Measurements from ENCODE around the gene MYO3B.
"Not testable (repeated sequence)": the region's sequence is repeated elsewhere in the genome, so short reads cannot be mapped to it uniquely, and the experiment has no call there.

The MYO3B gene

DNA sequence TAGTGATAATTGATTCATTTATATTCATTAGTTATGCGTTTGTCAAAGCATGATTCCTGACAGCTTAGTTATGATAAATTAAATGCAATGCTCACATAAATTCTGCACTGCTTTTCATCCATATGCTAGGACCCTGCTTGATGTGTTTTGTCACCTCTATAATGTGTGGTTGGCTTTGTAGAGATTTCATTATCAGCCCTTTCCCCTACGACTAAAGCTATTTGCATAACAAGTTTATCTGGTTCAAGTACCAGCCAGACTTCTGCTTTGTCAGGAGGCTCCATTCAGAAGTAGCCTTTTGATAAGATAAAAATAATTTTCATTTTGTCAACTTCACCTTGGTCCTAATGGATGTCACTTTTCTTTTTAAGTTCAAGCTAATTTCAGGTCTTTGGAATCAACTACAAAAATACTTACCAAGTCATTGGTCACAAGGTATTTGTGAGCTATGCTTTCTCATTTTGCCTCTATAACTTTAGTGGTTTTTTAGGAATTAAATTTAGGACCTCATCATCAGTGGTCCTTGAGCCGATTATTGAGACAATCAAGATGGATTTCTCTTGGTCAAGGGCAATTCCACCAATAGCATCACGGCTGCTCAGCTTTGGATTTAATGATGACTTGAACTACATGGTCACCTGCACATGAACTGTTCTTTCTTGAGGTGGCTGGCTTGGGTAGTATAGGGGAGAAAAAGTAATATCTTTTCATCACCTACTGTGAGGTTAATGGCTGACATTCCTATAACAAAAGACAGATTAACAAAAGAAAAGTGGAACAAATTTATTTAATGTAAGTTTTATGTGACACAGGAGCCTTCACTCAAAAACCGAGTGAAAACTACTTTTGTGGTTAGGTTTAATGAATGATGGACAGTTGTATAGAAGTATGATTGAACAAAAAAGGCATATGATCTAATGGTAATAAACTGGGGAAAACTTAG is 162.1 kb downstream of the MYO3B start:
- no peak for DNase-seq

DNA sequence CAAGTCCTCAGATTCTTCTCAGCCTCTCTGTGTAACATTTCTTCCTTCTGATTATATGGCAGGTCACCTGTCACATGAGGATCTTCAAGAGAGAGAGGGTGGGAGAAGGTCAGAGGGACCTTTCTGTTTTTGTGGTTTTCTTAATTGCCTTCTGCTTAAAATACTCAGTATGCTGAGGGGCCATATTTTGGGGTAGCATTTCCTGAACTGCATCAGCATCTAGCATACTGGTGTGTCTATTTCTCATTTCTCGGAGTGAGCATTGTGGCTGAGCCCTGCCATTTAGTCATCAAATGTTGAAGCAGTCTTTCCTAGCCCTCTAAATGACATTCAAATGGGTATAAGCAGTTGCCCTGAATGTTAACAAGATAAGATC is 162.7 kb downstream of the MYO3B start:
- no peak for DNase-seq

DNA sequence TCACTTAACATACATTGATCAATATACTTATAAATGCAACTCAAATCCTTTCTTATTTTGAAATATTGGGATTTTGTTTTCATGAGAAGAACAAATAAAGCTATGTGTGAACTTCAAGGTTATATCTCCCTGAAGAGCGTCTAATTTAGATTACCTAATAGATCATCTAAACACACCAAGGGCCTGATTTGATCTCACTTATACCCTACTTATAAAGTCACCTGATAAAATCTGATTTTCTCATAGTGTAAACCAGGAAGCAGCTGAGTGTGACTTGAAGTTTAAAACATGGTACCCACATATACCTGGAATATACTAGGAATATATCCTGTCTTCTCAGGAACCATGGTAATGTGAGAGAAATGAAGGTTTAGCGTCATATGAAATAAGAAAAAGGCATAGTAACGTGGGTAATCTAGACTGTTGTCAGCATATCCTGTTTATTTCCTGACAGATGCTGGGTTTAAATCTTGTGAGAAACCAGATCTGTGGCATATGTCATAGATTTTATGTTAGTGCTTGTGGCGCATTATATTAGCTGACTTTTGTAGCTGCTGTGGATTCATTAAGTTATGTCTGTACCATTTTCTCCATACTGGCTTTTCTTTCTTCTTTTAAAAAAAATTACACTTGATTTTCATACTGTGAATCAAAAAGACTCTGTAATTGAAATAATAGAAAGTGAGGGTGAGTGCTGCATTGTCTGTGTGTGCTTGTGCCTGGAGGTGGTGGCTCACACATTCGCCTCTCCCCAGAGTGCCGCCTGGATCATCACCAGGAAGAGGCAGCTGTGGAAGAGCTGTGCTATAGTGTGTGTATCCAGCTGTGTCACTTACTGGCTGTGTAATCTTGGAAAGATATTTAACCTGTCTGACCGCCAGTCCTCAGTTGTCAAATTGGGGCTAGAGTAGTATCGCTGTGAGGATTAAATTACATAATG is 164.0 kb downstream of the MYO3B start:
- DNase-seq = no peak

DNA sequence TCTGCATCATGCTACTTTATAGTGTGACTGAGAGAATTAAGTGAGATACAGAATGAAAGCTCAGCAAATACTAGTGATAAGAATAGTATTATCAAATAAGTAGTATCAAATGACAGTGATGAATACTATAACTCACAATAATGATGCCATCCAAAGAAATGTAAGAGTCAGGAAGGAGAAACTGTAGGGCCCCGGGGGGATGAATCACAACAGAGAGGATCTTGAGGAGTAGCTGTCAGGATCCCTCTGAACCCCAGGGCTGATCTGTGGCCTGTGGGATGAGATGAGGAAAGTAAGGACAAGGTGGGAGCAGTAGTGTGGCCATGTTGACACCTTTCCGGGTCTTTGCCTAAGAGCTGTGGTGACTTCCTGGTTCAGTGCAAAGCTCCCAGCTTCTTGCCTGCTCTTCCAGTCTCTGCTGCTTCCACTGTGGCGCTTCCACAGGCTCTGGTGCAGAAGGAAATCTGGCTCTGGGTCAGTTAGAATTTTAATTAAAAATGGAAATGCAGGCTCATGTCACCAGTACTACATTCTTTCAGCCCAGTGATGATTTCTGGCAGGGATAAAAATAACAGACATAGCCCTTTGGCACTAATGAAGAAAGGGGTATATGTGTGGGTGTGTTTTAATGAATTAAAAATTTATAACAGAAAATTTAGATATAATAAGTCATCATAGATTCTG is 166.9 kb downstream of the MYO3B start:
- DNase-seq = no peak

DNA sequence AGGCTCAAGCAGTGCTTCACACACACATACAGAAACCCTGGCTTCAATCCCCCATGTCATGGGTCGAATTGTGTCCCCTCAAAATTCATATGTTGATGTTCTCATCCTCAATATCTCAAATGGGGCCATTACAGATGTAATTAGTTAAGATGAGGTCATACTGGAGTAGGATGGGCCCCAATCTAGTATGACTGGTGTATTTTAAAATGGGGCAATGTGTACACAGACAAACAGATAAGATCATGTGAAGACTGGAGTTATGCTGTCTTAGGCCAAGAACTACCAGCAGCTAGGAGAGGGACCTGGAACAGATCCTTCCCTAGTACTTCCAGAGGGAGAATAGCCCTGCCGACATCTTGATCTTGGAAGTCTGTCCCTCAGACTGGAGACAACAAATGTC is 167.7 kb downstream of the MYO3B start:
- no peak for DNase-seq

DNA sequence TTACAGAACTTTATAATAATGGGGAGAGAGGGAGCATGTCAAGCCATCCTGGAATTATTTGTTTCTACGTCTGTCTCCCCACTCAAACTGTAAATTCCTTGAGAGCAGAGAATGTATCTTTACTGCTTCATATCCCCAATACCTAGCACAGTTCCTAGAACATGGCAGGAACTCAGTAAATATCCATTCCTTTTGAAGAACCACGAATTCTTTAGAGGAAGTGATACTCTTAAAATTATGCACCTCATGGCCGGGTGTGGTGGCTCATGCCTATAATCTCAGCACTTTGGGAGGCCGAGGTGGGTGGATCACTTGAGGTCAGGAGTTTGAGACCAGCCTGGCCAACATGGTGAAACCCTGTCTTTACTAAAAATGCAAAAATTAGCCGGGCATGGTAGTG is 171.3 kb downstream of the MYO3B start:
- not testable (repeated sequence) for DNase-seq

DNA sequence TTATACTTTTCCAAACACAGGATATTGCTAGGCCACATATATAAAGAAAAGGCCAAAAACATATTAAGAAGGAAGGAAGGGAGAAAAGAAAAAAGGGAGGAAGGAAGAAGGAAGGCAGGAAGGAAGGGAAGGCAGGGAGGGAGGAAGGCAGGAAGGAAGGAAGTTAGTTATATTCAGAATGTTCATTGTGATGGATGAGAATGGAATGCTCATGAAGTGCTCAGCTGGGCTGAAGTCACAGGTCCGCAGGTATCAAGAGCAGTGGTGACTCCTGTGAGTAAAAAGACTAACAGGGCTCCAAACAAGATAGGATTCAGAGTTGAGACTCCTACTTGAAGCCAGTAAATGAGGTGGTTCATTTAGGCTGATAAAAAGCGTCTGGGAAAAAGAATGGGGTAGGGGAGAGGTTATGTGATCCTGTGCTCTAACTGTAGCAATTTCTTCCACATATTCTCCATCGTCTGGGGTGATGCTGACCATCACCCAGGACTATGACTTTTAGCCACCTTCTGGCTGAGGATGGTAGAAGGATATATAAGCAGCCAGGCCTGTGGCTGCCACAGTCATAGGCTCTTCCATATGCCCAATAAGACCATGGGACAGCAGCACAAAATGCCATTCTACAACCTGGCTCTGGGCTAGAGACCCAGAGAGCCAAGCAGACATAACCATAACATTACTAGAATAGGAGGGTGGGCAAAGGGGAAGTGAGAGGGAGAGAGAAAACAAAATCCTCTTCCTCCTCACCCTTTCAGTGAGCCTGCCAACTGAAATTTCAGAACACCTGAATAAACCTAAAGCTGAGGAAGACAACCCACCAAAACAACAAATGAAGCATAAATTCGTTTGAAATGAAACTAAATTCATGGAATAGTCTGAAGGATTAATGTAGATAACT is 173.2 kb downstream of the MYO3B start:
- DNase-seq = no peak

DNA sequence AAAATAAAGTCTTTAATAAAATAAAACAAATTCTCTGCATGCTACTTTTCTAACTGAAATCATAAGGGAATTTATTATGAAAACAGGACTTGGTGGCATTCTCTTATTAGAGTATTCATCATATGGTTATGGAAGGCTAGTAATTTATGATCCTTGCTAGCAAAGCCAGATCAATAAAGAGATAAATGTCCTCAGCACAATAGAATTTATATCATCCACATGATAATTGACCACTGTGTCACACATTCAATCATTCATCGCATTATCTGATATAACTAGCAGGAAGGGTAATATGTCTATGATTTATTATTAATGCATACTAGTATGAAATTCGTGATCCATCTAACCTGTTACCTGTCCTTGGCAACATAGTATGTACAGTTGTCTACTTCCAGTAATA is 175.8 kb downstream of the MYO3B start:
- DNase-seq = no peak

DNA sequence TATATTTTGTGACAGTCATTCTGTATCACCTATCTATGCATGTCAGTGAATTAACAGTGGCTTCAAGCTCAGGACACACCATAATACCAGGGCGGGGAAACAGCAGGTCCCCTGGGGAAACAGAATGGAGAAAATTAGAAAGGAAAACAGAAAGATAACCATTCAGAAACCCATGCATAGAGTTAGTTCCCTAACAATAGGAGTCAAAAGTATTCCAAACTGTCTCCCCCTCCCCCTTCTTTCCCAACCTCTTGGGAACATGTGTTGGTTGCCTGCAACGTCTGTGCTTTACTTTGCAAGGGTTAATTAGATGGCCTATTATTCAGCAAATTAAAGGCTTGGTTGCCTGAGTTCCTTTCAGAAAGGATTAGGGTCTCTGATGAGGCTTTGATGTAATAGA is 176.4 kb downstream of the MYO3B start:
- DNase-seq = no peak

DNA sequence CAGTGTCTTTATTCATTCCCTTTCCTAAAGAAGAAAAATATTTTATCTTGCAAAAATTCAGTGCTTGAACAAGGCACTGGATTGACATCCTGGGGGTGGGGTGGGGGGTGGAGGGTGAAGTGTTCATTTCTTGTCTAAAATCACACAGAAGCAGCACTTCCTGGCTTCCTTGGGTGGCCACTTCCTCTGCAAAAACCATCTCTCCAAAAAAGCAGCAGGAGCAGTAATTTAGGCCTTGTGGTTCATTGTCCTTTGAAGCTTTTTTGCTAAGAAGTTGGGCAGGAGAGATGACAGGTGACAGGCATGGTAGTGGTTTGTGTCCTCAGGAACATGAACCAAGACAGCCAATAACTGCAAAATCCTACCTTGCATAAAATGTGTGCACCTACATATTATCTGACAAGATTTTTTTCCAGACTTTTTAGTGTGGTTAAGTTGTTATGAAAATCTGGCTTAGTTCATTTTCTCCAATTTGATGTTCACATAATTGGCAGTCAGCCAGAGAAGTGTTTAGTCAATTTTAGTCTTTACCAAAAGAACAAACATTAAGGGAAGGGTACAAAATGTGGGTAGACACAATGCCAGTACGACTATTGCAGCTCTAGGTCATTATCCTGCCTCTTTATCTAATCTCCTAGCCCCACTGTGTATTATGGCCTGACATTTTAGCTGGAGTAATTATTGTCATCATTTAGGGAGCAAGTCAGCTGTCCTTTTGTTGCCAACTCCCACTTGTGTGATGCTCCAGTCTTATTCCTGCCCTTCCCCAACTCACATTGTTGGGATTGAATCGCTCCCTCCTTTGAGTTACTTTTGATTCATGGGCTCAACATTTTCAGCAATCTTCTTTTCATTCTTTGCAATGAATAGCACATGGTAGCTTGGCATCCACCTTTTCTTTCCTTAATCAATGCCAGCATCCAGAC is 177.2 kb downstream of the MYO3B start:
- DNase-seq = peak in 1 of 58 donors; percentile 7

DNA sequence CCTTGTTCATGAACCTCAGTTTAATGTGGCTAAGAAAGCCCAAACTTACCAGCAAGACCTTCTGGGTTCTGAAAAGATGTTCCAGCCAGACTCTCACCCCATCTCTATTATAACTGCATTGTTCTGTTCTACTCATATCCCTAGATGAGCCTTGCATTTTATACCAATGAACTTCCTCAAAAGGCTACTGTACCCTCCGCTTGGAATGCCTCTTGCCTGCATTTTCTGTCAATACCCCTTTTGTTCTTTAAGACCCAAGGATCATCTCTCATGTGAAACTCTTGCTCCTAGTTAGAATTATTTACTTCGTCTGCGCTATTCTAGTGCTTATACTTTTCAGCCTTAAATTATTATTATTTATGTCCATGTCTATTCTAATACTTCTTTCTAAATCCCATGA is 181.5 kb downstream of the MYO3B start:
- no peak for DNase-seq

DNA sequence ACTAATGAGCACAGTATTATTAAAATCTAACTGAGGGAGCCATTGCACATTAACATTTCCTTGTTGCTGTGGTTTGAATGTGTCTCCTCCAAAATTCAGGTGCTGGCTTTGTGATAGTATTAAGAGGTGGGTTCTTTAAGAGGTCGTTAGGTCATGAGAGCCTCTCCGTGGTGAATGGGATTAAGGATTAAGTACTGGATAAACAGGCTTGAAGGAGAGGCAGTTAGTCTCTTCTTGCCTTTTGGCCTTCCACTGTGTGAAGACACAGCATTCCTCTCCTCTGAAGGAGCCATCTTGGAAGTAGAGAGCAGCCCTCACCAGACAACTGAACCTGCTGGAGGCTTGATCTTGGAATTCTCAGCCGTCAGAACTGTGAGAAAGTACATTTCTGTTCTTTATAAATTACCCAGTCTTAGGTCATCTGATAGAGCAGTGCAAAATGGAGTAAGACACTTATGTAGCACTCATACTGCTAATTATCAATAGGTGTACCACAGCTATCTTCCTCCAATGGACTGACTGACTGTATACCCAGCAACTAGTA is 182.7 kb downstream of the MYO3B start:
- DNase-seq = no peak

DNA sequence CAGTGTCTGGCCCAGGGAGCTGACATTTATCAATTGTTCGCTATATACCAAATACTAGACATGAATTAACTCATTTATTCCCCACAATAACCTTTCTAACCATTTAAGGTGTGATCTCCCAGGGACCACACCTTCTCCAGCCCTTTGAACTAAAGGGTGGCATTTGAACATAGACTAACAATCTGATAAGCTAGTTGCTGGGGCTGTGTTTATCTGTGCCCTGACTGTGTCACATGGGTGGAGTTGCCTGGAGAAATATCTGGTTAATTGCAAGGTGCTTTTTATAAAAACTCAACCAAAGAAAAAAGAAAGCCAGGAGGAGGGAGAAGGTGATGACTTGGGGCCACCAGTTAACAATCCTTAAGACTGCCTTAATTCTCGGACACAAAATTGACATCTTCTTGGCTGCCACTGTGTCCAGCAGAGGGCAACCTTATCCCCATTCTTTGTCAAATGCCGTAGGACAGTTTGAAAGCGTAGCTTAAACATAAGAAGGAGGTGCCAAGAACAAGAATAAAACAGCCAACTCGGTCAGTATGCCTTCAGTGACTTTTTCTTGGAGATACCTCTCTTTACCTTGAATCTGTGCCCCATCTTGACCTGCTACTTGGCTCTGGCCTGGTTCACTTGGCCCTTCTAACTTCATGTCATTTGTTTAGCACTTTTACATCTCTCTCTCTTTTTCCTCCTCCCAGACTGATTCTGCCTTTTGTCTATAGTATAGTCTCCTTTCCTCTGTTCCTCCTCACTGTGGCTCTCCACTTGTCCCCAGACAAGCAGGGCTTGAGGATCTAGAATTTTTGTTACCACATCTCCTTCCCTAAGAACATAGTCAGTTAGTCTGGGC is 183.4 kb downstream of the MYO3B start:
- peak in 7 of 58 donors; percentile 0 to 9 (median 3) for DNase-seq

DNA sequence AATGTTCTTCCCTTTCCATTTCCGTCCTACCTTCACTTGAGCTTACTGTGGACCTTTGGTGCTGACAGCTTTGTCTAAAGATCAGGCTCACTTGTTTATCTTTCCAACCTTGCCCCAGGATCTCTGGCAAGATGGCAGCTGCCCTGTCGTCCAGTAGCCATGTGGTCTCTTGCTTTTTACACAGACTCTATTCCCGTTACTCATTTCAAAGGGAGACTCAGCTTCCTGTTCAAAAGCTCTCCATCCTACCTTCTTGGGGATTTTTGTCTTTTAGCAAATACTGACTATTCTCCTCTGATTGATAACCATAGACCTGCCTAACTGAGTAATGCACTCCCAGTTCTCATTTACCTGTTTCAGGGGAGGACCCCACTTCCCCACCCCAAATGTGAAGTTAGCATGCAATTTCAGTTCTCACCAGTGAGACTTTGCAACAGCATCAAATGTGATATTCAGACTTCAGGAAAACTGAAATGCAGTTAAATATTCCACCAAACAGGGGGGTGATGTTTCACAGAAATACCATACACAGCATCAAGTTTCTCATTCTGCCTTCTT is 184.4 kb downstream of the MYO3B start:
- DNase-seq = no peak

DNA sequence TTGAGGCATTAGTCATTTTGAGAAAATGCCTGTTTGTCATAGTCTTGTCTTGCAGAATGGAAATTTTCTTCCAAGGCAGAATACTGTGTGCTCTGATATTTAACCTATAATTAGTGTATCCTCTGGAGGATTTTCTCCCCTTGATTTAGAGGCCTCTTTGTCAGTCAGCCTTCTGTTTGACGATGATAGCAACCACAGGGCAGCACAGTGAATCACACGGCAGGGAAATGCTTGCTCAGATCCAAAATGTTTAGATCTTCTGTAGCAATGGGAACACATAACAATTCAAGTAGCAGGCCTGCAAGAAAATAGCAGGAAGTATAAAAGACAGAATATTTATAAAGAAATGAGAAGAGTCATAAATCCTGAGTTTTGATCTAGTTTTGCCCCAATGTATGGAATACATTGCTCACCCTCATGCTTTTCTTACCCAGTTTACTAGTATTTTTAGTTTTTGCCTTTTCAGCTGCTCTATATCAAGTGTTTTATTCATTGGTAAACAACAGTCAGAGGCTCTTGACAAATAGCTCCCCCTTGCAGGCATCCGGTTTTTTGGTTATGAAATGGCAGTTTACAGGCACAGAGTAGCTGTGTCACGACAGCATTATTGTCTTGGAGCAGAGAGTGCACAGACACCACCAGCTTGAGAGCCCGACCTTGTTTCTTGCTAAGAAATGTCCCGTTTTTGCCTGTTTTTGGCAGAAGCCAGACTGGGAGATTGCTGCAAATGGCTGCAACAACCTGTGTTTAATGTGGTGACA is 185.1 kb downstream of the MYO3B start:
- DNase-seq = peak in 1 of 58 donors; percentile 1

DNA sequence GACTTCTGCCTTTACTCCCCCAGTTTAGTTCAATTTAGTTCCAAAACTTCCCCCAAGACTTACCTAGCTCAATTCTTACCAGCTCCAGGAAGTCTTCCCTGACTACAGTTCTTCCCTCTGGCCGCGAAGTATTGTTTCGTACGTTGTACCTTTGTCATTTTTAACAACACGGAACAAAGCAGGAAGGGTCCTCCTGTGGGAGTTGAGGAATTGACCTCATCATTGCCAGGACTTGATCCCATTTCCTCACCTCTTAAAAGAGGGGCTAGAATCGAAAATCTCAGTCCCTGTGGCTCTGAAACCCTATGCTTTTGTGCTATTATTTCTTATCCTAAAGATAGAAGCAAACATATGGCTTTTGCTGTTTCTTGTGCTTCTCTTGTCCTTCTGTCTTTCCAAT is 187.1 kb downstream of the MYO3B start:
- DNase-seq = no peak

DNA sequence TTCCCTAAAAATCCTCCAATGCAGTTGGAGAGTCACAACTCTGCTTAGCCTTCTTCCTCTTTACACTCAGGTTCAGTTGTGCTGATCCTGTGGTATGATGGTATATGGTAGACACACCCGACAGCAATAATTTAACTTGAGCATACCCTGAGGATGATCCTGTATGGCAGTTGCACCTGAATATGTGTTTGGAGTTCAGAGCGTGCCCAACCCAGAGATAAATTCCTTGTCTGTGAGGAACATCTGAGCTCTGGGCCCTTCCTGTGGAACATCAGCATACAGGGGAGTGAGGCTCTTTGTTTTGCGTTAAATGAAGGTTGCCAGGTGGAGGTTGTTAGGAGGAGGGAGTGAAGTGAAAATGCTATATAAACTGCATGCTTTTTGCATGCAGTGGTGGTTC is 187.7 kb downstream of the MYO3B start:
- DNase-seq = no peak

All from anterior cingulate cortex (tissue), 58 donors.